Measurements from ENCODE around the gene LHFPL2. TPM values are rescaled to one million over a fixed set of nuclear protein-coding genes. Genes with fewer than 3 reads are reported as not detected.

LHFPL2 gene
- total RNA-seq, 1 experiment from 2014 or later: 17.9 TPM

DNA sequence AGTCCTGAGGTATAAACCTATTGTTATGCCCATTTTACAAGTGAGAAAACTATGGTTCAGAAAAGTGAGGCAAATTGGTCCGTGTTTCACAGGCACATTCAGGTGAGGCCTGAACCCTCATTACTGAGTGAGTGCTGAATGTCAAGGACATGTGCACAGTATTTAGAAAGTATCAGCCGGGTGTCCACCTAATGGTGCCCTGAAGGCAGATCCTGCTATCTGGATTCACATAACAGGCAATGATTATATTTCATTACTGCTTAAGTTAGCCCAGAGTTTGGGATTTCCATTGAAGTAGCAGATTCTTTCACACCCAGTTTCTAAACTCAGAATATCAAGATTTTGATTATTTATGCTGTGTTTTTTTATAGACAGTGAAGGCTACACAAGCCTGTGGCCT is 142.7 kb downstream of the LHFPL2 start:
- no peak overlapping the region for H3K4me2 ChIP-seq (ENCODE audit: low read length)
- POLR2A ChIA-PET: no interaction called here
- H3K79me2 ChIP-seq (ENCODE audit: insufficient read depth, low read length): no peaks in the 10 kb centered on the region; the same call in 1 of the 2 replicates
- CTCF ChIA-PET: interaction anchor here (0.9 kb wide), 1 partner anchor 460 kb away, joined by 3 read pairs; no protein-coding TSS in a partner anchor
- RAD21 ChIA-PET (ENCODE audit: low non-redundant PET in 1 of 2, low total read pairs in 2 of 2, uncharacterized antibody in 2 of 2, unreplicated experiment in 2 of 2): no interaction called here
- no peaks in the 10 kb centered on the region for H3K27me3 ChIP-seq (ENCODE audit: insufficient read depth, low read length)
- intact Hi-C loops (cut with micrococcal nuclease): no loop called here
- H3K9me3 ChIP-seq (ENCODE audit: control insufficient read depth in 1 of 2, insufficient read depth in 1 of 2, low read depth in 1 of 2, low read length in 2 of 2): no peaks in the 10 kb centered on the region
- H3K4me1 ChIP-seq (ENCODE audit: control insufficient read depth in 1 of 2, insufficient read depth in 2 of 2, low read length in 2 of 2): peaks cover 14 to 24% of the 10 kb centered on the region in 2 experiments; a peak in 3 of 4 replicates
- no peak overlapping the region for H3K9ac ChIP-seq (ENCODE audit: low read length)
- BruUV-seq (replicated peaks): no TSS peak
- no peaks in the 10 kb centered on the region for H3K36me3 ChIP-seq (ENCODE audit: control insufficient read depth in 1 of 2, insufficient read depth in 2 of 2, low read length in 2 of 2)
- DNase-seq (ENCODE audit: low read depth, low spot score): no peak
- no peaks in the 10 kb centered on the region for H3K9me2 ChIP-seq (ENCODE audit: insufficient read depth)
- no peak overlapping the region for H3K27ac ChIP-seq (ENCODE audit: low read depth, low read length)
- ATAC-seq: no peak
- H4K20me1 ChIP-seq (ENCODE audit: insufficient read depth): no peaks in the 10 kb centered on the region
- no peak overlapping the region for H2AFZ ChIP-seq (ENCODE audit: low read depth, low read length, poor library complexity, severe bottlenecking)
- TF ChIP-seq, protein P1, sequence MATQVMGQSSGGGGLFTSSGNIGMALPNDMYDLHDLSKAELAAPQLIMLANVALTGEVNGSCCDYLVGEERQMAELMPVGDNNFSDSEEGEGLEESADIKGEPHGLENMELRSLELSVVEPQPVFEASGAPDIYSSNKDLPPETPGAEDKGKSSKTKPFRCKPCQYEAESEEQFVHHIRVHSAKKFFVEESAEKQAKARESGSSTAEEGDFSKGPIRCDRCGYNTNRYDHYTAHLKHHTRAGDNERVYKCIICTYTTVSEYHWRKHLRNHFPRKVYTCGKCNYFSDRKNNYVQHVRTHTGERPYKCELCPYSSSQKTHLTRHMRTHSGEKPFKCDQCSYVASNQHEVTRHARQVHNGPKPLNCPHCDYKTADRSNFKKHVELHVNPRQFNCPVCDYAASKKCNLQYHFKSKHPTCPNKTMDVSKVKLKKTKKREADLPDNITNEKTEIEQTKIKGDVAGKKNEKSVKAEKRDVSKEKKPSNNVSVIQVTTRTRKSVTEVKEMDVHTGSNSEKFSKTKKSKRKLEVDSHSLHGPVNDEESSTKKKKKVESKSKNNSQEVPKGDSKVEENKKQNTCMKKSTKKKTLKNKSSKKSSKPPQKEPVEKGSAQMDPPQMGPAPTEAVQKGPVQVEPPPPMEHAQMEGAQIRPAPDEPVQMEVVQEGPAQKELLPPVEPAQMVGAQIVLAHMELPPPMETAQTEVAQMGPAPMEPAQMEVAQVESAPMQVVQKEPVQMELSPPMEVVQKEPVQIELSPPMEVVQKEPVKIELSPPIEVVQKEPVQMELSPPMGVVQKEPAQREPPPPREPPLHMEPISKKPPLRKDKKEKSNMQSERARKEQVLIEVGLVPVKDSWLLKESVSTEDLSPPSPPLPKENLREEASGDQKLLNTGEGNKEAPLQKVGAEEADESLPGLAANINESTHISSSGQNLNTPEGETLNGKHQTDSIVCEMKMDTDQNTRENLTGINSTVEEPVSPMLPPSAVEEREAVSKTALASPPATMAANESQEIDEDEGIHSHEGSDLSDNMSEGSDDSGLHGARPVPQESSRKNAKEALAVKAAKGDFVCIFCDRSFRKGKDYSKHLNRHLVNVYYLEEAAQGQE (IDR thresholded peaks at IDR 0.05; ENCODE audit: low read depth): no peak
- TF ChIP-seq, protein P2, sequence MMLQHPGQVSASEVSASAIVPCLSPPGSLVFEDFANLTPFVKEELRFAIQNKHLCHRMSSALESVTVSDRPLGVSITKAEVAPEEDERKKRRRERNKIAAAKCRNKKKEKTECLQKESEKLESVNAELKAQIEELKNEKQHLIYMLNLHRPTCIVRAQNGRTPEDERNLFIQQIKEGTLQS (IDR thresholded peaks at IDR 0.05): no peak
- TF ChIP-seq ZNF274 (IDR thresholded peaks at IDR 0.05; ENCODE audit: low read depth, low read length) (no peak), SP1 (IDR thresholded peaks at IDR 0.05; ENCODE audit: low read depth) (no peak)
- no peak overlapping the region for H3K4me3 ChIP-seq (replicated peaks in 1 of 2; ENCODE audit: low read depth in 1 of 2, low read length in 2 of 2)
